Breast epithelium (tissue), 4 donors: ENCODE measurements around the gene PLEKHM3. TPM values are rescaled to one million over a fixed set of nuclear protein-coding genes. Genes with fewer than 3 reads are reported as not detected.

Source experiments
- DNase-seq, 2 donors: peaks; one replicate each; pipeline ENCODE4 v3.0.0-alpha.2; 2019; ENCODE audit warnings: low spot score in 2 of 2
- H3K27ac ChIP-seq, 2 donors: fragments of 200-600 bp; sonication (generic) in 1 of 2; one replicate each; pipeline ENCODE4 v1.5.1; 2016 to 2019; ENCODE audit warnings: mild to moderate bottlenecking in 1 of 2
- H3K27me3 ChIP-seq, 2 donors: fragments of 200-600 bp; sonication (generic) in 1 of 2; one replicate each; pipeline versions ENCODE4 v1.5.1 to v1.6.0; 2017 to 2019; ENCODE audit warnings: control low read depth in 1 of 2, mild to moderate bottlenecking in 1 of 2
- H3K36me3 ChIP-seq: fragments of 200-600 bp; one replicate; pipeline ENCODE4 v1.5.1; 2019
- H3K4me1 ChIP-seq, 2 donors: fragments of 200-600 bp; sonication (generic); one replicate each; pipeline ENCODE4 v1.5.1; 2016 to 2019; ENCODE audit warnings: control low read depth in 1 of 2
- H3K4me3 ChIP-seq, 3 donors: fragments of 200-600 bp; sonication (generic); 1 replicate in 2 of 3; 2 replicates in 1 of 3; pipeline ENCODE4 v1.5.1; 2016 to 2019; ENCODE audit warnings: mild to moderate bottlenecking in 3 of 3, moderate library complexity in 2 of 3
- H3K9me3 ChIP-seq, 2 donors: fragments of 200-600 bp; sonication (generic) in 1 of 2; one replicate each; pipeline ENCODE4 v1.5.1; 2016 to 2019; ENCODE audit warnings: control low read depth in 1 of 2
- POLR2A ChIP-seq: fragments of 450-650 bp; IDR thresholded peaks from one replicate; pipeline ENCODE4 v1.6.1; 2016; ENCODE audit warnings: antibody characterized with exemption, mild to moderate bottlenecking, moderate library complexity
- POLR2AphosphoS5 ChIP-seq, 3 donors: sonication (generic); formaldehyde crosslinking; IDR thresholded peaks; one replicate each; pipeline ENCODE4 v1.6.1; 2017; ENCODE audit warnings: antibody characterized with exemption in 3 of 3
- intact Hi-C: fragments of 100-400 bp; cut with DNase I; formaldehyde crosslinking; loops from one replicate; pipeline ENCODE4 v1.15.1; 2023; ENCODE audit warnings: low total_unique reads
- total RNA-seq, 3 donors: library from RNA; depleted of rRNA; stranded (reverse); fragments of >200 nt; gene quantifications; one replicate each; pipeline ENCODE4 v1.1.0, GENCODE V29; 2016
- TF ChIP-seq, protein P1 (sequence below), 3 donors: fragments of 450-650 bp; IDR thresholded peaks; one replicate each; pipeline ENCODE4 v1.5.1; 2016 to 2017; ENCODE audit warnings: antibody characterized with exemption in 3 of 3, mild to moderate bottlenecking in 3 of 3, moderate library complexity in 3 of 3

Gene PLEKHM3
- total RNA-seq, 3 donors from 2014 or later, result 24.3 to 35.0 (median 29.0) TPM

GRCh38 chr2:207953354-207953753 lies 72.0 kb downstream of the PLEKHM3 start:
- no peaks in the 10 kb centered on the region for H3K4me1 ChIP-seq
- DNase-seq, result no peak
- intact Hi-C loops, result no loop called here
- no peak overlapping the region for H3K4me3 ChIP-seq
- TF ChIP-seq, protein P1, sequence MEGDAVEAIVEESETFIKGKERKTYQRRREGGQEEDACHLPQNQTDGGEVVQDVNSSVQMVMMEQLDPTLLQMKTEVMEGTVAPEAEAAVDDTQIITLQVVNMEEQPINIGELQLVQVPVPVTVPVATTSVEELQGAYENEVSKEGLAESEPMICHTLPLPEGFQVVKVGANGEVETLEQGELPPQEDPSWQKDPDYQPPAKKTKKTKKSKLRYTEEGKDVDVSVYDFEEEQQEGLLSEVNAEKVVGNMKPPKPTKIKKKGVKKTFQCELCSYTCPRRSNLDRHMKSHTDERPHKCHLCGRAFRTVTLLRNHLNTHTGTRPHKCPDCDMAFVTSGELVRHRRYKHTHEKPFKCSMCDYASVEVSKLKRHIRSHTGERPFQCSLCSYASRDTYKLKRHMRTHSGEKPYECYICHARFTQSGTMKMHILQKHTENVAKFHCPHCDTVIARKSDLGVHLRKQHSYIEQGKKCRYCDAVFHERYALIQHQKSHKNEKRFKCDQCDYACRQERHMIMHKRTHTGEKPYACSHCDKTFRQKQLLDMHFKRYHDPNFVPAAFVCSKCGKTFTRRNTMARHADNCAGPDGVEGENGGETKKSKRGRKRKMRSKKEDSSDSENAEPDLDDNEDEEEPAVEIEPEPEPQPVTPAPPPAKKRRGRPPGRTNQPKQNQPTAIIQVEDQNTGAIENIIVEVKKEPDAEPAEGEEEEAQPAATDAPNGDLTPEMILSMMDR (IDR thresholded peaks at IDR 0.05), result no peak
- TF ChIP-seq POLR2A, result no peak
- no peak for TF ChIP-seq POLR2AphosphoS5 (IDR thresholded peaks at IDR 0.05)
- no peak overlapping the region for H3K27ac ChIP-seq
- no peaks in the 10 kb centered on the region for H3K36me3 ChIP-seq
- H3K27me3 ChIP-seq, result no peaks in the 10 kb centered on the region
- H3K9me3 ChIP-seq, result no peaks in the 10 kb centered on the region

DNA sequence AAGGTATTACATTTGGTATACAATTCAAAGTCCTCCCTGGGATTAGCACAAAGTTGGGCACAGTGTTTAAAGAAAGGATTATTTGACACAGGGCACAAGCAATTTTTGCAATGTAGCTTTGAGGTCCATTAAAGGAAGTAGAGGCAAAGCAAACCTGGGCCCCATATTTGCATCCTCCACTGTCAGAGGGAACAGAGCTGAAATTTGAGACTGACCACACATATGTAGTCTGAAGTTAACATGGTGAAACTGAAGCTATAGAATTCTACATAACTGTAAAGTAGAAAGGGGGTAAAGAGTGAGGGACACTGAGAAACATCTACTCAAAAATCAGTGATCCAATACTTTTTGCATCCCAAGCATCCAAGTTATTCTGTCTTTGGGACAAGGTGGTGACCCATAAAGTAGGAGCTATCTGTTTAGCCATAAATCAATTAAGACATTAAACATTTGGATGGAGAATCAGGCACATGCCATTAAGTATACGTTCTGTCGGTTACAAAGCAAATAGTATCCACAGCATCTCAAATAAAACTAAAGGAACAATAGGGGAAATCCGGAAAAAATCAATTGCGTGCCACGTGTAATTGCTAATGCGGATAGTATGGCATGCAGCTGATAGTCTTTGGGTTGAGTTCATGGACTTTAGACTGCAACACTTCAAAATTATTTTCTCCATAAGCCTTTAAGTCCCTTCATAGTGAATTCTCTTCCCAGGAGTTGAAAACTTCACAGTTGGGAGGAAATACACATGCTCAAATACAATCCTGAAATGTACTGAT lies 72.6 kb downstream of the PLEKHM3 start:
- TF ChIP-seq, protein P1 (IDR thresholded peaks at IDR 0.05), result no peak
- no peak for TF ChIP-seq POLR2AphosphoS5 (IDR thresholded peaks at IDR 0.05)
- no peak for TF ChIP-seq POLR2A
- H3K36me3 ChIP-seq, result no peaks in the 10 kb centered on the region
- no peak overlapping the region for H3K27ac ChIP-seq
- H3K4me3 ChIP-seq, result no peak overlapping the region
- intact Hi-C loops, result no loop called here
- no peaks in the 10 kb centered on the region for H3K4me1 ChIP-seq
- no peaks in the 10 kb centered on the region for H3K27me3 ChIP-seq
- no peak for DNase-seq
- no peaks in the 10 kb centered on the region for H3K9me3 ChIP-seq

DNA sequence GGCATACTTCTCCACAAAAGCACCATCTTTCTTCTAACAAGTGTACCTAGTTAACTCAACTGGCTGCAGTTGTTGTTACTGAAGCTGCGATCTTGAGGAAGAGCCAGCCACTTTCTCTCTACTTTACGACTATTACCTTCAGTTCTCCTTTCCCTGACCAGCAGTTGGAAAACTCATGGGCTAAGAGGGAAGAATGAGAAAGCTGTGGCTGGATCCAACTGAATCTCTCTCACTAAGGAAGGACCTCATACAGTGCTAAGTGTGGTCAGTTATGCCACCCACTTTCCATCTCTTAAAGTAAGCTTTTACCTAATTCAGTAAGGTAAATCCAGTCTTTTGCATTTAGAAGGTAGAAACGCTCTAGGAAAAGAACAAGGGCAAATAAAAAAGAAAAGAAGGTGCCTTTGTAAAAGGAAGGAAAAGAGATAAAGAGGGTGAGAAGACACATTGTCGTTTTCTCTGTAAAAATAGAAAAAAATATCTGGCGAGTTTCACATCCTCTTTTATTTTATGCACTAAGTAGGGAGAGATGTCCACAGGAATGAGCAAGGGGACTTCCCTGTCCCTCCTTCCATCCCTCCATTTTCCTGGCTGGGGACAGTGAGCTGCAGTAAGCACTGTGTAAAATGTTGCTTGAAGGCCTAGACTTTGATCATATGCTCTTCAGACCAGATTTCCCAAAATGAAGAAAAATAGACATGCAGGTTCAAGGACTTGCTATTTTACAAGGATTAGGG lies 73.4 kb downstream of the PLEKHM3 start:
- Histone ChIP-seq H3K27me3 (no peaks in the 10 kb centered on the region), H3K27ac (no peak overlapping the region), H3K4me3 (no peak overlapping the region), H3K4me1 (no peaks in the 10 kb centered on the region), H3K36me3 (no peaks in the 10 kb centered on the region), H3K9me3 (no peaks in the 10 kb centered on the region)
- TF ChIP-seq POLR2A (no peak), POLR2AphosphoS5 (IDR thresholded peaks at IDR 0.05) (no peak)
- TF ChIP-seq, protein P1 (IDR thresholded peaks at IDR 0.05), result no peak
- no peak for DNase-seq
- intact Hi-C loops, result no loop called here

GRCh38 chr2:207950761-207951114 lies 74.6 kb downstream of the PLEKHM3 start:
- H3K9me3 ChIP-seq, result no peaks in the 10 kb centered on the region
- TF ChIP-seq POLR2AphosphoS5 (IDR thresholded peaks at IDR 0.05), result no peak
- TF ChIP-seq, protein P1 (IDR thresholded peaks at IDR 0.05), result no peak
- TF ChIP-seq POLR2A, result no peak
- intact Hi-C loops, result no loop called here
- no peak overlapping the region for H3K27ac ChIP-seq
- no peaks in the 10 kb centered on the region for H3K4me1 ChIP-seq
- H3K27me3 ChIP-seq, result no peaks in the 10 kb centered on the region
- H3K4me3 ChIP-seq, result no peak overlapping the region
- DNase-seq, result no peak
- no peaks in the 10 kb centered on the region for H3K36me3 ChIP-seq
